Effector memory CD4-positive, alpha-beta T cell (primary cell): ENCODE measurements around the gene SEMA4G.

Experiments
- DNase-seq, 3 donors: peaks; one replicate each; pipeline ENCODE4 v3.0.0-alpha.2; 2020
- H3K27ac ChIP-seq: 2 replicates; pipeline ENCODE4 v1.7.0; 2013; ENCODE audit warnings: mild to moderate bottlenecking, low read length, moderate library complexity; ENCODE audit not compliant: insufficient read depth, poor library complexity, severe bottlenecking
- H3K27me3 ChIP-seq: replicated peaks from 2 replicates; pipeline ENCODE4 v1.7.0; 2013; ENCODE audit warnings: mild to moderate bottlenecking, low read length; ENCODE audit not compliant: insufficient read depth, control insufficient read depth, poor library complexity, severe bottlenecking
- H3K36me3 ChIP-seq: 2 replicates; pipeline ENCODE4 v1.7.0; 2013; ENCODE audit warnings: mild to moderate bottlenecking, low read length, moderate library complexity; ENCODE audit not compliant: control insufficient read depth, insufficient read depth
- H3K4me1 ChIP-seq: 2 replicates; pipeline ENCODE4 v1.7.0; 2013; ENCODE audit warnings: low read length, mild to moderate bottlenecking; ENCODE audit not compliant: control insufficient read depth, insufficient read depth, poor library complexity, severe bottlenecking
- H3K4me3 ChIP-seq: 2 replicates; pipeline ENCODE4 v1.7.0; 2013; ENCODE audit warnings: low read length, low read depth, mild to moderate bottlenecking; ENCODE audit not compliant: insufficient read depth, poor library complexity, severe bottlenecking
- H3K9me3 ChIP-seq: 2 replicates; pipeline ENCODE4 v1.7.0; 2013; ENCODE audit warnings: mild to moderate bottlenecking, low read length, moderate library complexity; ENCODE audit not compliant: control insufficient read depth

The SEMA4G gene

DNA sequence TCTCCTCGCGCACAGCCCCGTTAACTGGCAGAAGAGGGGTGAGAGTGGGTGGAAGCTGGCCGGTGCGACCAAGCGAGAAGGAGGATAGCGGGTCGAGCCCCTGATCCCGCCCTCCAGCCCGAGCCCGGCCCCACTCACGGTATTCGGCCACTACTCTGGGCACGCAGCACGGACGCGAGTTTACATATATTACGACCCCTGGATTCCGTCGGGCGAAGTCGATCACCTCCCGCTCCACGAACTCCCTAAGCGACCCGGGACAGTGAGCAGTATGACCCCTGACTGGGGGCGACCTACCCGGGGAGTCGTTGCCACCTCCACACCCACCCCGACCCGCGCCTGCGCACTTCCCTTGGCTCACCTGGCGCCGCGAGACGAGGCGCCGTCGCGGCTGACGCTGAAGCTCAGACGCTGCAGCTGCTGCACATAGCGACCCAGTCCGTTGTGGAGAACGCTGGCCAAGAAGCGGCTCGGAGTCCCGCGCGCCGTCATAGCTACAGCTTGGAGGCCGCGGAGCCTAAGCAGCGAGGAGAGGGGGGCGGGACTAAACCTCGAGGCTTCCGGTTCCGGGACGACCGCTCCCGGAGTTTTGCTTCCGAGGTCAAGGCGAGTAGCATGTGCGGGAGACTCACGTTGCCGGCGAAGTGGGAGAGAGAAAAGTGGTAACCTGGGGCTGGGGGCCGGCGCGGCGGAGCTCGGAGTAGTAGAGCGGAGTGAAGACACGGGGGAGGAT, 17.8 kb downstream of the SEMA4G start, which contains the start of the genes MRPL43 and TWNK:
TSS of gene MRPL43 (minus strand) at position 546 of the 733 bp plus-strand sequence. CDS start at position 492, 54 bp downstream.
TSS of gene TWNK (plus strand) at position 592 of the 733 bp plus-strand sequence. CDS start 668 bp downstream, outside the sequence.
- H3K4me1 ChIP-seq = peaks cover 17% of the 10 kb centered on the region
- H3K9me3 ChIP-seq = no peaks in the 10 kb centered on the region
- peak; percentile 57 to 78 (median 75) for DNase-seq
- no peaks in the 10 kb centered on the region for H3K27me3 ChIP-seq
- H3K36me3 ChIP-seq = peaks cover 21% of the 10 kb centered on the region
- peak within 1 kb of the TSS; percentile 70 for H3K27ac ChIP-seq
- H3K4me3 ChIP-seq = peak within 1 kb of the TSS; percentile 94

DNA sequence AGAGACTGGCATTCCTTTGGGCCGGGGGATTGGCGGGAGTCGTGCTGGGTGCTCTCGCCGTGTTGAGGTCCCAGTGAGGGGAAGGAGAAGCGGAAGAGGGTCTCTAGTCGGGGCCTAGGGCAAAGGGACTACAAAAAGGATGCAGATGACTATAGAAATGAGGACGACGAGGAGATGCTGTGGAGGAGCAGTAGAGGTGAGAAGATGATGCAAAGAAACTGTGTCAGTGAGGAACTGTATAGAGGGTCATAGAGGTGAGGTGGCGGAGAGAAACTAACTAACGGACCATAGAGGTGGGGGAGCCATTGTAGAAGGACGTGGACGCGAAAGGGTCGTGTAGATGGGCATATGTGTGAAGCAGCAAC, 18.4 kb downstream of the SEMA4G start:
- Histone ChIP-seq H3K27ac (peak overlapping the region; percentile 70), H3K36me3 (peaks cover 19% of the 10 kb centered on the region)

DNA sequence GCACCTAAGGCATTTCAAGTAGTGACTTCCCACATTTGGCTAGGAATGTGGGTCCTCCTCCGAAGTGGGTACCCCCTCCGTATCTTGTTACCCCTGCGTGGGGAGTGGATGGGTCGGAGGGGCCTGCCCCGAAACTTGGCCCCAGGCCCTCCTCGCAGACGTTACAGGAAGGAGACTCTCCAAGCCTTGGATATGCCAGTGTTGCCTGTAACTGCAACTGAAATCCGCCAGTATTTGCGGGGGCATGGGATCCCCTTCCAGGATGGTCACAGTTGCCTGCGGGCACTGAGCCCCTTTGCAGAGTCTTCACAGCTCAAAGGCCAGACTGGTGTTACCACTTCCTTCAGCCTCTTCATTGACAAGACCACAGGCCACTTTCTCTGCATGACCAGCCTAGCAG, 18.9 kb downstream of the SEMA4G start:
- Histone ChIP-seq H3K27me3 (no peaks in the 10 kb centered on the region), H3K4me1 (peaks cover 17% of the 10 kb centered on the region), H3K36me3 (peaks cover 18% of the 10 kb centered on the region), H3K27ac (no peak overlapping the region), H3K4me3 (peak overlapping the region; percentile 94), H3K9me3 (no peaks in the 10 kb centered on the region)
- DNase-seq = no peak

More for the DNA sequence above, 18.4 kb downstream of the SEMA4G start:
- H3K9me3 ChIP-seq = no peaks in the 10 kb centered on the region
- peaks cover 17% of the 10 kb centered on the region for H3K4me1 ChIP-seq
- H3K27me3 ChIP-seq = no peaks in the 10 kb centered on the region
- peak overlapping the region; percentile 94 for H3K4me3 ChIP-seq
- DNase-seq = no peak

DNA sequence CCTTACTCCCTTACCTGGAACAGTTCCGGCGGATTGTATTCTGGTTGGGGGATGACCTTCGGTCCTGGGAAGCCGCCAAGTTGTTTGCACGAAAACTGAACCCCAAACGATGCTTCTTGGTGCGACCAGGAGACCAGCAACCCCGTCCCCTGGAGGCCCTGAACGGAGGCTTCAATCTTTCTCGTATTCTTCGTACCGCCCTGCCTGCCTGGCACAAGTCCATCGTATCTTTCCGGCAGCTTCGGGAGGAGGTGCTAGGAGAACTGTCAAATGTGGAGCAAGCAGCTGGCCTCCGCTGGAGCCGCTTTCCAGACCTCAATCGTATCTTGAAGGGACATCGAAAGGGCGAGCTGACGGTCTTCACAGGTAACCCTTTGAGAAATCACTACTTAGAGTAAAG, 19.8 kb downstream of the SEMA4G start:
- Histone ChIP-seq H3K36me3 (peaks cover 21% of the 10 kb centered on the region), H3K4me1 (peaks cover 17% of the 10 kb centered on the region), H3K4me3 (no peak overlapping the region), H3K27ac (no peak overlapping the region), H3K27me3 (no peaks in the 10 kb centered on the region), H3K9me3 (no peaks in the 10 kb centered on the region)
- no peak for DNase-seq

DNA sequence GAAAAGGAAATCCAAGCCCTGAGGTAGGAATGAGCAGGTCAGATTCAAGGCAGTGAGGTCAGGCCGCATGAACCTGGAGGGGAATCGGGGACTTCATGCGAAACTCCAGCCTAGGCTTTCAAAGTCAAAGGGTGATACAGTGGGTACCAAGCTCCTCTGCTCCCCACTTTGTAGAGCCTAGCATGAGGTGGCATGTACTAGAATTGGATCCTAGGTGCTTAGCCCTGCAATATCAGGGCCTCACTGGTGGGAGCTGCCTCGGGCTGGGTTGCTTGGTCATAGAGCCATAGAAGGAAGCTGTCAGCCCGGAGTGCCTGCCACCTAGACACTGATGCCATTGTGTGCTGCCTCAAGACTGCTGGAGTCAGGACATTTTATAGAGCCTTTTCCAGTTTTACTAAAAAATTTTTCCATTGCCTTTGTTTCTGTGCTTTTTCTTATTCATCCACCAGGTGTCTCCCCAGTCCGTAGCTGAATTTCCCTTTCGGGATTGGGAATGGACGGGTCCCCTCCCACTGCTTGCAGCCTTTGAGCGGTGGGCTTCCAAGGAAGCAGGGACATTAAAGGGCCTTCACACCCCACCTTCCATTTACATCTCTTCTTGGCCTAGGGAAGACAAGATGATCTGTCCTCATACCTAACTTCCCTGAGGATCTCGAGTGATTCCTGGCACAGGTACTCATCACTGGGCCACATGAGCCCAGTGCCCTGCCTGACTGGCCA, 24.8 kb downstream of the SEMA4G start:
- H3K36me3 ChIP-seq = peaks cover 21% of the 10 kb centered on the region
- H3K4me1 ChIP-seq = peaks cover 24% of the 10 kb centered on the region
- DNase-seq = no peak
- no peak overlapping the region for H3K4me3 ChIP-seq
- no peaks in the 10 kb centered on the region for H3K27me3 ChIP-seq
- H3K27ac ChIP-seq = no peak overlapping the region
- H3K9me3 ChIP-seq = no peaks in the 10 kb centered on the region

DNA sequence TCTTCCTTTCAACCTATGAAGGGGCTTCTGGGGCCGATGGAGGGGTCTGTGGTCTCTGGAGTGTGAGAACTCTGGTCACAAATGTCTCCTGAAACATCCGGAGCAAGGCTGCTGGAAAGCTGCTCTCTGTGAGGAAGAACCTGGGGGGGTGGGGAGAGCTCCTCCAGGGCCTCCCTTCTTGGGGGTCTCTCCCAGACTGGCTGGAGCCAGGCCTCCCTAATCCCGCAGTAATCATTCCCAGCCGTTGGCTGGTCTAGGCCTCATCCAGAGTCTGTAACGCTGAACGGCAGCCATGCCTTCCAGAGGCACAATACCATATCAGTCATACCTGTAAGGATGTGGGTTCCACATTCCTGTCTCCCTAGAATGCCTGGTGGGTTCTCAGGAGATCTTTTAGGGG, 25.9 kb downstream of the SEMA4G start:
- peaks cover 28% of the 10 kb centered on the region for H3K4me1 ChIP-seq
- no peaks in the 10 kb centered on the region for H3K27me3 ChIP-seq
- H3K9me3 ChIP-seq = no peaks in the 10 kb centered on the region
- H3K27ac ChIP-seq = no peak overlapping the region
- peaks cover 20% of the 10 kb centered on the region for H3K36me3 ChIP-seq
- DNase-seq = no peak
- H3K4me3 ChIP-seq = no peak overlapping the region

DNA sequence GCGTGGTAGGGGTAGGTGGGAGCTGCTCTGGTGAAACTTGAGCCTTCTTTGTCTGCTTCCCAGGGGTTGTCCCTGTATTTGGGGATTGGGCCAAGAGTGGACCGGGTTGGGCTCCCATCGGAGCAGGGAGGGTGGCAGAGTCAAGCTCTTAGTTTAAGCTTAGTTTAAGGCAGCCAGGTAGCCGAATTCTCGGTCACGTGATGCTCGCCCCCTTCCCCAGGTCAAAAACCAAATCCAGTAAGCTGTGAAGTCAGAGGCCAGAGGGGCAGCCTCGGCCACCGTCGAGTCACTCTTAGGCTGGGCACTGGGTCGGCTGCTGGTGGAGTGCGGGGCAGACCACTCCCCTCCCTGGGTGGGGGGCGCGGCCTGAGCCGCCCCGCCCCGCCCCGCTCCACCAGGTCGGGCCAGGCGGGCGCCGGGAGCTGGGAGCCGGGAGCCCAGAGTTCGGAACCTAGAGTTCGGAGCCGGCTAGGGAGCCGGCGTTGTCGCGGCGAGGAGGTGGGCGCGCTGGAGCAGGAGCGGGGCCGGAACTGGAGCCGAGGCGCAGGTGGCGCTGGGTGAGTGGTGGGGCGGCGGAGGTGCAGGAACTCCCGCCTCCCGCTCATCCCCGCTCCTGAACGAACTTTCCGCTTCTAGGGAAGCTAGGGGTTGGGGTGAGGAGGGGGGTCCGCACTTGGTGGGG, 27.5 kb downstream of the SEMA4G start:
- Histone ChIP-seq H3K9me3 (no peaks in the 10 kb centered on the region), H3K27me3 (no peaks in the 10 kb centered on the region), H3K36me3 (peaks cover 8% of the 10 kb centered on the region), H3K27ac (peak overlapping the region; percentile 84), H3K4me1 (peaks cover 28% of the 10 kb centered on the region), H3K4me3 (peak overlapping the region; percentile 93)
- peak in 2 of 3 donors; percentile 24 to 28 for DNase-seq

DNA sequence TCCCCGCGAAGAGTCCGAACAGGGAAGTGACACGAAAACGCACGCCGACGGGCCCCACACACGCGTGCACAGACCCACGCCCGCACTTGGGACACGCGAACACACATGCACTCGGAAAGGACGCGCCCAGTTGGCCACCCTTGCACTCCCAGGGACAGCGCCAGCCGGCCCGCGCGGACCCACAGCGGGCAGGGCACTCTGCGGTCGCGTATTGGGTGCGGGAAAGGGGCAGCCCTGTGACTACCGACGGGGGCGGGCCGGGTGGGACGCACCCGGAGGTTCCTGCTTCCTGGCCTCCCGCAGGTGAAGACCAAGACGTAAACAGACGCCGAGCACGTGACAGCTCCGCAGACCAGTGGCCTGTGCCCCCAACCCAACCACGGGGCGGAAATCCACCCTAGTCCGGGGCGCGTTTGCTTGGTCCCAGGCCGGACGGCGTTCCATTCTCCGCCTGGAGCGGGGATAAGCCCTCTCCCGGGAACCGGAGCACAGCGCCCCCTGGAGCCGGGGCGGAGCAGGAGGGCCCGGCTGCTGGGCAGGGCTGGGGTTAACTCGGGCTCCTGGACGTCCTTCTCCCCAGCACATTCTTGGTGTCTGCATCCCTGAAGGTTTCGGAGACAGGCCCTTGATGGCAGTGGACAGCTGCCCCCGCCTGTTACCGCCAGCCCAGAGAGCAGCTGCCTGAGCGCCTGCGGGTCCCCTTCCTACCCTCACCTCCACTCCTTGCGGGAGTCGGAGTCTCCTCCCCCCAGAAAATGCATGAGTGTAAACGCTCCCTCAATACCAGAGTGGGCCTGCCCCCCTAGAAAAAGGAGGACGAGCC, 28.3 kb downstream of the SEMA4G start:
- H3K27me3 ChIP-seq = no peaks in the 10 kb centered on the region
- peaks cover 8% of the 10 kb centered on the region for H3K36me3 ChIP-seq
- peak overlapping the region; percentile 93 for H3K4me3 ChIP-seq
- H3K4me1 ChIP-seq = peaks cover 28% of the 10 kb centered on the region
- no peaks in the 10 kb centered on the region for H3K9me3 ChIP-seq
- peak; percentile 46 to 67 (median 55) for DNase-seq
- peak overlapping the region; percentile 84 for H3K27ac ChIP-seq

DNA sequence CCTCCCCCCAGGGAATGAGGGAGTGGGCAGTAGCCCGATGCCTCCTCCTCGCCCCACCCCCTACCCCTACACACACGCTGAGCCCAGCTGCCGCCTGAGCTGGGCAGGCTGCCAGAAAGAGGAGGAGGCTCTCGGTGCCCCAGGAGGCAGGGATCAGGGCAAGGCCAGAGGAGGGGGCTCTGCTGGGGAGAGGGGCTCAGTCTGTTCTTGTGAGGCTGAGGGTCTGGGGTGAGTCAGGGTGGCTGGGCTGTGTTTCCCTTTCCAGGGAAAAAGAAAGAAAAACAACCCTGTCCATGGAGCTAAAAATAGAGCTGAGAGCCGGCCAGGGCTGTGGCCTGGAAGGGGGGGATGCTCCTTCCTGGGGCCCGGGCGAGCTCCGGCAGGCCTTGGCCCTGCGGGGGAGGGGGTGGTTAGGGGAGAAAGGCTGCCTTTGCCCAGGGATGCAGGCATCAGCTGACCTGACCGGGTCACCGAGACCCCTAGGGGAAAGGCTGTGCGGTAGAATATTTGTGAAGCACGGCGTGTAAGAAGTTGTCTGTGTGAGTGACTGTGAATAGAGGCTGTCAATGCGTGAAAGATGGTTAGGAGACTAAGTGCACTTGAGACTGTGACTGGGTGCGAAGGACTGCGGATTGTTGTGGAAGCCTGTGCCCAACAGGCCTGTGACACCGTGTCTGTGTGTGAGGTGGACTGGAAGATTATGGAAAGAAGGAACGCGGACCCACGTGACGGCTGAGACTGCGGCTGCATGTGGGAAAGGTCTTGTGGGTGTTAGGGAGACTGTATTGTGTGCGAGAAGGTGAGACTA, 29.1 kb downstream of the SEMA4G start:
- peak overlapping the region; percentile 84 for H3K27ac ChIP-seq
- H3K4me1 ChIP-seq = peaks cover 28% of the 10 kb centered on the region
- no peaks in the 10 kb centered on the region for H3K9me3 ChIP-seq
- H3K4me3 ChIP-seq = peak overlapping the region; percentile 93
- H3K27me3 ChIP-seq = no peaks in the 10 kb centered on the region
- H3K36me3 ChIP-seq = peaks cover 8% of the 10 kb centered on the region
- DNase-seq = peak in 2 of 3 donors; percentile 48 to 54
